IPS-NIHi7 (cell line): ENCODE results near the gene MPZL2.

Source experiments
- DNase-seq: peaks from one replicate; pipeline ENCODE4 v3.0.0; 2012; ENCODE audit warnings: mixed read lengths; ENCODE audit errors: extremely low spot score

MPZL2 gene

DNA sequence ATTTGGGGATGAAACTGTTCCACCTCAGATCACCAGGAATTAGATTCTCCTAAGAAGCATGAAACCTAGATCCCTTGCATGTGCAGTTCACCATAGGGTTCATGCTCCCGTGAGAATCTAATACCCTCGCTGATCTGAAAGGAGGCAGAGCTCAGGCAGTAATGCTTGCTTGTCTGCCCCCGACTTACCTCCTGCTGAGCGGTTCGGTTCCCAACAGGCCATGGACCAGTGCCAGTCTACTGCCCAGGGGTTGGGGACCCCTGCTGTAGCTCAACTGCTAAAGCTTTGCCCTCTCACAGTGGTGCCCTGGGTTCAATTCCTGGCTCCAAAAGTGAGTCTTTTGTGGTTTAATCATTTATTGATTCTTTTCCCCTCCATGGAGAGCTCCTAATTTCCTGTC is 42.7 kb downstream of the MPZL2 start:
- DNase-seq = no peak

DNA sequence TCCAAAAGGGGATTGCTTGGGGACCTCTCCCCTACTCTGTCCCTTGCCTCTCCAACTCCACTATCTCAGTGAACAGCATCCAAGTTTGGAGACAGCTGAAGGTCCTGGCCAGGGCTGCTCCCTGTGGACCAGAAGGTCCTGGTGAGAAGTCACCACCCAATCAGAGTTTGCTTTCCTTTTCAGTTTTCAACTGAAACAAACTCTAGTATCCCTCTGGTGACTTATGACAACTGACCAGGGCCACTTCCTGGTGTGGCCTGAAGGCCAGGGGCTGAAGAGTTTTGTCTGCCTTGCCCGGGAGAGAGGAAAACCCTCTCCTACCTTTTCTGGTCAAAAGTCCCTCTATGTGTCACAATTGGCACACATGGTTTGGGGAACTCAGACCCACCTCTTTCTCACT is 44.4 kb downstream of the MPZL2 start:
- no peak for DNase-seq

DNA sequence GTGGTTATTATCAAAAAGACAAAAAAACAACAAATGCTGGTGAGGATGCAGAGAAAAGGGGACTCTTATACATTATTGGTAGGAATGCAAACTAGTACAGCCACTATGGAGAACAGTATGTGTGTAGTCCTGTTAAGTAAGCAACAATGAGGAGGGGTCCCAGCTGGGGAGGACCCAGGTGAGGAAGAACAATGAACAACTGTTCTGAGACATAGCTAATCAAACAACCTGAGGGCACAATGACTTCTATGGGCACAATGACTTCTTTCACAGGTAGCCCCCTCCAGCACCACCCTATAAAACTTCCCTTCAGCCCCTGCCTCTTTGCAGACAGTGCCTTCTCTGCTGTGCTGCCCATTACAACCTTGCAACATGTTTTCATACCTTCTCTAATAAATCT is 44.9 kb downstream of the MPZL2 start:
- no peak for DNase-seq

DNA sequence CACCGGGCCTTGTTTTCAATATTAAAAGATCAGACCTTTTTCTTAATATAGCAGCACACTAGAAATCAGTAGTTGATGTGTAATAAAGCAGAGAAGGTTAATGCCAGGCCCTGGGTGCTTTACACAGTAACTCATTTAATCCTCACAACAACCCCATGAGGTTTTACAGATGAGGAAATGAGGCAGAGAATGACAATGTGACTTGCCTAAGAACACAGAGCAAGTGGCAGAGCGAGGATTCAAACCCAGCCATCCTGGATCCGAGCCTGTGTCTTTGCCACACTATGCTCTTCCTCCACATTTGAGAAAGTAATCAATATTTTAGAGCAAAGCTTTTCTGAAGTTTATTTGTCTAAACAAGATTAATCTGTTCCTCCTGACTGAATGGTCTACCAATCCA is 46.5 kb downstream of the MPZL2 start:
- DNase-seq = no peak

DNA sequence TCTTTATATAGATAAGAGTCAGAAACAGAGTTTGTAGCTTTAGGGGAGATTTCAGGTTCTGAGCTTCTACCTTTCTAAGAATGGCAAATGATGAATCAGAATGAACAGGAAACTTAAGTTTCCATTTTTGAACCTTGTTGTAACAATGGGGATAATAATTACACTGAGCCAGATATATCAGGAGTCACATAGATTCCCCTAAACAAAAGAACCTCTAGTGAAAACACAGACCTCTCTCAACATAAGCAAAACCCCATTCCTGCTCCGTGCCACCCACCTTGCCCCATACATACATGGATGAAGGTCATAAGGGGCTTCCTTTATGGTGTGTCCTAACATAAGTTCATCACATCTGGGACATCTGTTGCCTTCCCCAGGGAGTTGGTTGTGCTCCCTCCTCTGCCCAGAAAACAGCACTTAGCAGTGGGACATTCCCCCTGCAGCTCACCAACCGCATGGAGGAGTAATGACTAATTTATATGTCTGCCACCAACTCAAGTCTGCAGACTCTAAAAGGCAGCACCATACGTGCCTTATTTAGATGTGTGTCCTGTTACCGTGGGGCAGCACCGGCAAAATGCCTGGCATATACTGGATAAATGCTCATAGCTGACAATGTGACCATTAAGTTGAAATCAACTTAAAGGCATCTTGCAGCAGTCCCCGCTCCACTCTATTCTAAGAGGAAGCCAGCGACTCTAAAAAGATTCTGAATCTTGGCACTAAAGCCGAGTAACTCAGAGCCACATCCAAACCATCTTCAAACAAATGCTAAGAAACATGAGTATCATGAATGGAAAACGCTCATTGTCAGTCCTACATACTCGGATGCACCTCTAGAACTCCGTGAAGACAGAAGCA is 47.2 kb downstream of the MPZL2 start:
- DNase-seq = no peak

DNA sequence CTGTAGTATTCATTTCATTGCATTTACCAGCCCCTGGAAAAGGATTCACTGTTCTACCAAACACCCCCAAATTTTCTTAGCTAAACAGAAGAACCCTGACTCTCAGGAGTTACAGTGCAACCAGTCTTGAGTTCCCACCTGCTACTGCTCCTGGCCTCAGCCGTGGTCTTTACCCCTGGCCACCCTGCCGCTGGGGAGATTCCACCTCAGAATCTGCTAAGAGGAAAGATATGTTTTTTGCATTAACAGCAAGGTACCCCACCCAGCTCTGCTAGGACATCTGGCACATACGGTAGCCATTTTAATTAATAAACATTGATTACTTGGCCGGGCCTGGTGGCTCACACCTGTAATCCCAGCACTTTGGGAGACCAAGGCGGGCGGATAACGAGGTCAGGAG is 48.3 kb downstream of the MPZL2 start:
- DNase-seq = no peak

DNA sequence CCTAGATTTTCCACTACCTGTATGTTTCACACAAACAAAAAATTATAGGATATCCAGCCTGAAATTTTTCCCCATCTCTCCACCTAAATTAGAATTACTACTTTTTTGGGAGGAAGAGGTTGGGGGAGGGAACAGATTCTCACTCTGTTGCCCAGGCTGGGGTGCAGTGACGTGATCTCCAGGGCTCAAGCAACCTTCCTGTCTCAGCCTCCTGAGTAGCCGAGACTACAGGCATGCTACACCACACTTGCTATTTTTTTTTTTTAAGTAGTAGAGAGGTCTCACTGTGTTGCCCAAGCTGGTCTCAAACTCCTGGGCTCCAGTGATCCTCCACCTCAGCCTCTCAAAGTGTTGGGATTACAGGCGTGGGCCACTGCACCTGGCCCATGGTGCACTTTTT is 48.8 kb downstream of the MPZL2 start:
- no peak for DNase-seq

DNA sequence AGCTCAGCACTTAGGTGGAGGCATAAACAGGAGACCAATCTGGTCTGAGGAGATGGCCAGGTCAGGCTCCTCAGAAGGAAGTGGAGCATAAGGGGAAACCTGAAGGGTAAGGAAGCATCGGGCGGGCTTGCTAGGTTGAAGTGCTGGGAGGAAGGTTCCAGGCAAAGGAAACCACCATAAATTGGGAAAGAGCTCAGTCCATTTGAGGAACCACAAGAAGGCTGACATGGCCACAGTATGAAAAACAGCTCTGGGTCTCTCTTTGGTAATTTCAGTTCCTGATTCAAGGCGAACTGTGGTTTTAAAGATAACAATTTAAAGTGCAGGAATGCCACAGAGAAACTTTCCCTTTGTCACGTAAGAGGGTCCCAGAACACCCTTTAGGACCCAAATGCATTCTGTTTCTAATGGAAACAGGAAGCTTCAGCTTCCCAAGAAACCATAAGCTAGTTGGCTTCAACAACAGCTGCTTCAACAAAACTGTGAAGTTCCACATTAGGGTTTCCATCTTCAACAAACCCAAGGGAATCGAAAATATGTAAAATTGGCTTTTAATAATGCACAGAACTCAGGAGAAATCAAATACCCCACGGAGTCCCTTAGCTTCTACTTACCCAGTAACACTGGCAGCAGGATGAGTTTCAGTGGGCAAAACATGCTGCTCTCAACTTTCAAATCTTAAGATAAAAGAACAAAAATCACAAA is 49.7 kb downstream of the MPZL2 start:
- no peak for DNase-seq

DNA sequence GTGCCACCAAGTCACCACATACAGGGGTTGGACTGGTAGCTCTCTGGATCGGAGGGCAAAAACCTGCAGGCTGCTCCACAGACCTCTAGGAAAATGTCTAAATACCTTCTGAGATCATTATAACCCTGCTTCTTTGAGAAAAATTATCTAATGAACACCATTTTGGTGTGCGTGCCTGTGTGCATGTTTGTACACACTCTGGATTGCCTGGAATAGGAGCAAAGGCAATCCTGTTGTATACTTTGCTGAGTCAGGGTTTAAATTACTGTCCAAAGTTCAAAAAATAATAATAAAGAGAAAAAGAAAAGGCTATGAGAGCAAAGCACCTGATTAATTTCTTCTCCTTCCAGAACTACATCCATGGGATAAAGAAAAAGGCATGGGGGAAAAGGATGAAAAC is 50.3 kb downstream of the MPZL2 start:
- DNase-seq = no peak

DNA sequence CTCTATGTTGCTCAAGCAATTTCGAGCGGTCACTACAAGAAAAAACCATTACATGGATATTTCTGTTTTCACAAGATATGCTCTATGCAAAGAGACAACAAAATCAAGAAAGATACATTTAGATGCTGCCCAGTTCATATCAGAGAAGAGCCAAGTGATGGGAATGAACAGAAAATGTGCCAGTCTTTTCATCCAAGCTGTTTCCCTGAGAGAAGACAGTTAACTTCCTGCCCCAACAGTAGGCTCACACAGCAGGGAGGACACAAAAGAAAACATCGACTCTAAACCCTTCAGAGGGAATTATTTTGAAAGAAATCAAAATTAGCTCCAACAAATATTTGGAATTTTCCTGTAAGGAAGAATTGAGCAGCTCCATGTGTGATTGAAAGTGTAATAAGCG is 50.9 kb downstream of the MPZL2 start:
- no peak for DNase-seq

DNA sequence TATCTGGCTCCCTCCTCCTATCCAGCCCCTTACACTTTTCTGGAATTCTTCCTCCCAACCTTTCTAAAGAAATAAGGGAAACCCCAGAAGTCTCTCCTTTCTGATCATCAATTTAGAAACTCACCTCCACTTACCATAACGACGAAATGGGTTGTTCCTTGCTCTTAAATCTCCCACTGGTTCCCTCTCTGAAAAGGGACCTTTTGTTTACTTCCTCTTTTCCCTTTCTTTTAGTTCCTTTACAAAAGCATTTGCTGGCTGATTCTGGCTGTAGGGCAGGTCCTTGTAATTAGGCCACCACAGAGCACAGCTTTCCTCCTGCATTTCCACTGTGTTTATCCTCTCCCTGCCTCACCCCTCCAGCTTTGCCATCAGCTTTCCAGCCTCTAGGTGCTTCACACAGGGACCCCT is 51.3 kb downstream of the MPZL2 start:
- peak; percentile 38 for DNase-seq

DNA sequence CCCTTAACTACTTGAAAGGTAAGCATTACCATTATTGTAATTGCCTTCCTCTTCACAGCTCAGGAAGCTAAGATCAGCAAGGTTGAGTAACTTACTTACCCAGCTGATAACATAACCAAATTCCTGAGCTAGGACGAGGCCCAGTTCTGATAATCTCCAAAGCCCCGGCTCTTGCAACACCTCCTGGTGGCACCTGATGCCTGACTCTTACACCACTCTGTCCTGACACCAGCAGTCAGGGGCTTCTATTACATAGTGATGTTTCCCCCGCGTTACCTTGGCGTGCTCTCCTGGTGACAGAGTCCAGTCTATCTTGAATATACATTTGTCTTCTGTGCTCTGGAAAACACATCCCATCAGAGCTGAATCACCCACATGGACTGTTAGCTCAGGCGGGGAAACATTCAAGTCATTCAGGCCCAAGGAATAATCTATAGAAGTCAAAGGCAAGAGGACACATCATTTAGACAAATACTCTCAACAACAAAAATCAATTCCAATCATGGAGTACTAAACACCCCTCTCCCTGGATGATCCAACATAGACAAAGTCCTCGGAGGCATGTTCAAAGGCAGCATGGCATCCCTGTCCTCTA is 51.9 kb downstream of the MPZL2 start:
- peak; percentile 53 for DNase-seq

DNA sequence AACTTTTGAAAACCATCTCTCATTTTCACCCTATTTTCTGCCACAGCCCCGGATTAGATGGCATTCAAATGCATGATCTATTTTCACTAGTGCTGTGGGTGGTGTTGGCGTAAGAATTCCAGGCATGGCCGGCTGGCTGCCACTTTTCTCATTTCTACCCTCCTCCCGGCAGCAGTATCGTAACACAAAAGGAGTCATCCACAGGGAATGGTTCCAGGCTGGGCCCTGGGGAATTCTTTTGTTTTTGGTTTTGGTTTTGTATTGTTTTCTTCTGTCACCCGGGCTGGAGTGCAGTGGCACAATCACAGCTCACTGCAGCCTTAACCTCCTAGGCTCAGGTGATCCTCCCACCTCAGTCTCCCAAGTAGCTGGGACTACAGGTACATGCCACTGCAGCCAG is 53.1 kb downstream of the MPZL2 start:
- peak; percentile 68 for DNase-seq

DNA sequence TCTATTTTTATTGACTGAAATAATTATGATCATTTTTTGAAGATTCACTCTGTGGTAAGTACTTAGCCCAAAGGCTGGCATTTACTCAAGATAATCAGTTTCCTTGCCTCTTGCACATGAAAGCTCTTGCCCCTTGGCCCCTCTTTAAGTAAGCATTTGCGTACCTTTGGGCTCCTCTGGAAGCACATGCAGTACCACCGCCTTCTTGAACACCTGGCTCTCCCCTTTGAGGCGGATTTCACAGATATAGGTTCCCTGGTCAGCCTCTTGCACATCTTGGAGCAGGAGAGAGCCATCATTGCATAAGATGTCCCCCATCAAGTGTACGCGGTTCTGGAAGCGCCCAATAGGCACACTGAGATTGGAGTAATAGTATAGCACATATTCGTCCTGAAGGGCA is 53.8 kb downstream of the MPZL2 start:
- DNase-seq = no peak

DNA sequence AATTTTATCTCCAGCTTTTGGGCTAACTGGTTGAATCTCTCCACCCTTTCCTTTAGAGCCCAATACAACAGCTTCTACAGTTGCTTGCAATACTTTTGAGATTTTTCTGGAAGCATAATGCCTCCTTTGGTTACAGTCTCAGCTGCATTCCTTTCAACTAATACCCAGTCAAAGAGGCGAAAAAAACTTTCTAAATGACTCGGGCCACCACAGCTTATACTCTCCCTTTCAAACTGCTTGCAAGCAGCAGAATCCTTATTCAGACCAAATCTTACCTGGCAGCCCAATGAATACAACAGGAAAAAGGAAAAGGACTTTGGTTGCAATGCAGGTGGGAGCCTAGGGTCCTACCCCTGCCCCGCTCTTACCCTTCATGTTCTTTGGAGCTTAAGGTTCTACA is 55.1 kb downstream of the MPZL2 start:
- no peak for DNase-seq

DNA sequence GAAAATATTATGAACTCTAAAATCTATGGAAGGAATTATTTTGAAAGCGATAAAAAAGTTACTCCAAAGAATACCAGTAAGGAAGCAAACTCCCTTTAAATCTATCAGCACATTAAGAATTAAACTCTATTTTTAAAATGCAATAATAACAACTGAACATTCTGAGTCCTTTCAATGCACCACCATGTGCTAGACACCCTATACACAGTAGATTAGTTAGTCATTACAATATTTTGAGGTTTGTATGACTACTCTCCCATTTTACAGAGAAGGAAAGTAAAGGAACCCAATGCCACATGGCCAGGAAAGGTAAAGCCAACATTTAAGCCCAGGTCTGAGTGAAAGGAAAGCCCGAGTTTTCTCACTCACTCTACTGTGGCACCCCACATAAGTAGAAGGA is 57.0 kb downstream of the MPZL2 start:
- DNase-seq = no peak

DNA sequence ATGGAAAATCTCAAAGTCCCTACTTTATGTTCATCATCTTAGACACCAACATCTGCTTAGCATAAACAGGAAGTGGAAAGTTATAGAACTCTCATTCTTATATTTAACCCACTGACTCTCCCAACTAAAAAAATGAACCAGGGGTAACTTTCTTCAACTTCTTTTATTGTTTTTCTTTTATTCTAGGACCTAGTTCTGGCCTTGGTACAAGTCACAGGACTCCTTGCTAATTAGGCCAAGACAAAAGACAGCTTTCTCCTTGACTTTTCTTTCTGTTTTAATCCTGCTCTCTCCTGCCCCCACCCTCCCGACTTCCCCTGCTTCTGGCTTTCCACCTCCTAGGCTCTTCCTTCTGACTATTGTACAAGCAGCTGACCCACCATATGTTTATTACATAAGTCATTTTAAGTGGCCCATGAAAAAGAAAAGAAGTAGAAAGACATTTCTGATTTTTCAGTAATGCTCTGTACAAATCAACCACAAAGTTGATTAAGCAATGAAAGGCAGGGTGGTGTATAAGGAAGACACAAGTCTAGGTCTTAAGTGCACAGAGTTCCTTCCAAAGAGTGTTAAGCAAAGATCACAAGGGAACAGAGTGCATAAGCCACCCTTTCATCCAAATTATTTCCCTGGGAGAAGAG is 57.6 kb downstream of the MPZL2 start:
- no peak for DNase-seq

DNA sequence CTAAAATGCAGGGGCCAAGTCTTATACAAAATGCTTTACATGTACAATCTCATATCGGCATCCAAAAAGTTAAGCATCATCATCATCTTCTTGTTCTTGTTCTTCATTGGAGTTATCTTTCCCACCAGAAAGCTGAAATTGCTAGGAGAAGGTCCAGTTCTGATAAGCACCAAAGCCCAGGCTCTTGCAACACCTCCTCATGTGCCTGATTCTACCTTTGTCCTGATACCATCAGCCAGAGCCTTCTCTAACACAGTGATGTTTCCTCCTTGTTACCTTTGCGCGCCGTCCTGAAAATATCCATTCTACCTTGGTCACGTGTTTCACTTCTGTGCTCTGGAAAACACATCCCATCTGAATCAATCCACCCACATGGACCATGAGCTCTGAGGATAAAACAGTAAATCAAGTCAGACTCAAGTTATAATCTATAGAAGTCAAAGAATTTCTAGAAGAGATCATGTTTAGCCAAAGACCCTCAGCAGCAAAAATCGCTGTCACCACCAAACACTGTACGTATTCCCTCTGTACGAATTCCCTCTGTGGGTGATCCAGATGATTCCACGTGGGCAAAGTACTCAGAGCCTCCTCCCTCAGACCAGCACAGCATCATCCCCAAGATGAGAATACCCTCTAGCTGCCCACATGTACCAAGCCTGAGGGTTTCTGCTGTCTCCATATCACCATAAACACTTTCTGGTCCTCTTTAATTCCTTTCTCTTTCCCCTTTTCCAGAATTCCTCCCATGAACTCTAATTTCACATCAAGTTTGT is 58.3 kb downstream of the MPZL2 start:
- DNase-seq = no peak
